DMS79 (cell line): ENCODE data around the gene PRRC2C.
"Not testable (repeated sequence)": the region's sequence is repeated elsewhere in the genome, so short reads cannot be mapped to it uniquely, and the experiment has no call there.

Experiments
- DNase-seq: peaks from one replicate; lab custom pipeline; 2025; lab: John Stamatoyannopoulos, UW

The PRRC2C gene

GRCh38 chr1:171585715-171586114 is 100.4 kb downstream of the PRRC2C start:
- no peak for DNase-seq

GRCh38 chr1:171588230-171588629 is 102.9 kb downstream of the PRRC2C start:
- DNase-seq, result no peak

GRCh38 chr1:171590022-171590421 is 104.7 kb downstream of the PRRC2C start:
- DNase-seq, result no peak

- no peak for DNase-seq
These were observed 110.0 kb downstream of the PRRC2C start for GRCh38 chr1:171595324-171595723.

GRCh38 chr1:171596119-171596518 is 110.8 kb downstream of the PRRC2C start:
- no peak for DNase-seq

GRCh38 chr1:171596705-171597104 is 111.4 kb downstream of the PRRC2C start:
- DNase-seq, result no peak

GRCh38 chr1:171597203-171597602 is 111.9 kb downstream of the PRRC2C start:
- DNase-seq, result no peak

- not testable (repeated sequence) for DNase-seq
These were observed 115.0 kb downstream of the PRRC2C start for GRCh38 chr1:171600310-171600709.

GRCh38 chr1:171600862-171601261 is 115.5 kb downstream of the PRRC2C start:
- DNase-seq, result no peak

GRCh38 chr1:171603042-171603441 is 117.7 kb downstream of the PRRC2C start:
- DNase-seq, result not testable (repeated sequence)

- no peak for DNase-seq
These were observed 121.1 kb downstream of the PRRC2C start for GRCh38 chr1:171606402-171606941.

GRCh38 chr1:171610385-171610784 is 125.1 kb downstream of the PRRC2C start:
- DNase-seq, result peak; percentile 75

- DNase-seq, result no peak
These were observed 126.0 kb downstream of the PRRC2C start for GRCh38 chr1:171611306-171611705.

GRCh38 chr1:171613282-171613681 is 128.0 kb downstream of the PRRC2C start:
- no peak for DNase-seq

GRCh38 chr1:171615122-171615906 is 130.0 kb downstream of the PRRC2C start:
- DNase-seq, result not testable (repeated sequence)

- no peak for DNase-seq
These were observed 131.3 kb downstream of the PRRC2C start for GRCh38 chr1:171616586-171616985.

- no peak for DNase-seq
These were observed 136.8 kb downstream of the PRRC2C start, which contains the start of gene MYOCOS for GRCh38 chr1:171622152-171622462. TSS of gene MYOCOS (plus strand) at chr1:171622243. CDS start at chr1:171623884, 1,641 bp downstream.

GRCh38 chr1:171623651-171624331 is 138.5 kb downstream of the PRRC2C start:
- no peak for DNase-seq

- no peak for DNase-seq
These were observed 139.9 kb downstream of the PRRC2C start for GRCh38 chr1:171625225-171625624.

- peak; percentile 49 for DNase-seq
These were observed 141.7 kb downstream of the PRRC2C start for GRCh38 chr1:171627020-171627419.

- DNase-seq, result no peak
These were observed 142.9 kb downstream of the PRRC2C start for GRCh38 chr1:171628225-171628624.

GRCh38 chr1:171635661-171636060 is 150.3 kb downstream of the PRRC2C start:
- DNase-seq, result no peak

- DNase-seq, result no peak
These were observed 150.8 kb downstream of the PRRC2C start for GRCh38 chr1:171636141-171636540.
